SHP77 (cell line): ENCODE measurements around the gene ALDH1L1.

Source experiments
- DNase-seq, 2 experiments: peaks; one replicate each; lab custom pipeline; 2025; lab: John Stamatoyannopoulos, UW

ALDH1L1 gene

GRCh38 chr3:126119976-126120375 lies 60.4 kb downstream of the ALDH1L1 start:
- DNase-seq, result no peak

- no peak for DNase-seq
These were observed 61.2 kb downstream of the ALDH1L1 start for GRCh38 chr3:126119008-126119675.

- no peak for DNase-seq
These were observed 61.8 kb downstream of the ALDH1L1 start for GRCh38 chr3:126118591-126118990.

DNA sequence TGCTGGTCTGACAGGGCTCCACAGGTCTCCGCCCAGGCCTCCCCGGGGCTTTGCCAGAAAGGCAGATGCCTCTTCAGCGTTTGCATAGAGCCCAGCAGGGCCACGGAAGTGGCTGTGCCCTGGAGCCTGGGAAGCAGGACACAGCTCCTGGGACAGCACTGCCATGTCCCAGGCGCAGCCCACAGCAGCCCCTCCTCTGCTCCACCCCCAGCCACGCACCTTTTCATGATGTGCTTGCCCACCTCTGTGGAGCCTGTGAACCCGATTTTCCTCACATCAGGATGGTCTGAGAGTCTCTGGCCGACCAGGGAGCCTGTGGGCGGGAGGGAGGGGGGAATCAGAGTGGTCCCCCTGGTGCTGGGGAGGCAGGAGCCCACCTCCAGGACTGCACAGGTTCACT lies 62.6 kb downstream of the ALDH1L1 start:
- no peak for DNase-seq

- DNase-seq, result no peak
These were observed 63.2 kb downstream of the ALDH1L1 start for GRCh38 chr3:126117212-126117611.

DNA sequence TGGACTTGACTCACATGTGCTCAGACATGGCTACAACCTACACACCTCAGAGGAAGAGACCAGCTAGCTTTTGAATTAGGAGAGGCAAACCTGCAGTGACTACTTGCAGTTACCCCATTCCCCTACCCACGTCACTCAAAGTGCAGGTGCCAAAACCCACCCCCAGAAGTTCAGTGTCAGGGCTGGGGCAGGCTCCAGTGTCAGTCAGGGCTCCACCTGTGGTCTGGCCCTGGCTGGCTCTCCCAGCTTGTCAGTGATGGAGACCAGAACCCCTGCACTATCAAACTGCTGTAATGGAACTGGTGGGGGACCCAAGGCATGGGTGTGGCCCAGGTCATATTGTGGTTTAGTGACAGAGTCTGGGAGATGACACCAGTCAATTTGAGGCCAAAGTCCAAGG lies 63.9 kb downstream of the ALDH1L1 start:
- DNase-seq, result no peak

- DNase-seq, result no peak
These were observed 65.7 kb downstream of the ALDH1L1 start for GRCh38 chr3:126114443-126115386.

DNA sequence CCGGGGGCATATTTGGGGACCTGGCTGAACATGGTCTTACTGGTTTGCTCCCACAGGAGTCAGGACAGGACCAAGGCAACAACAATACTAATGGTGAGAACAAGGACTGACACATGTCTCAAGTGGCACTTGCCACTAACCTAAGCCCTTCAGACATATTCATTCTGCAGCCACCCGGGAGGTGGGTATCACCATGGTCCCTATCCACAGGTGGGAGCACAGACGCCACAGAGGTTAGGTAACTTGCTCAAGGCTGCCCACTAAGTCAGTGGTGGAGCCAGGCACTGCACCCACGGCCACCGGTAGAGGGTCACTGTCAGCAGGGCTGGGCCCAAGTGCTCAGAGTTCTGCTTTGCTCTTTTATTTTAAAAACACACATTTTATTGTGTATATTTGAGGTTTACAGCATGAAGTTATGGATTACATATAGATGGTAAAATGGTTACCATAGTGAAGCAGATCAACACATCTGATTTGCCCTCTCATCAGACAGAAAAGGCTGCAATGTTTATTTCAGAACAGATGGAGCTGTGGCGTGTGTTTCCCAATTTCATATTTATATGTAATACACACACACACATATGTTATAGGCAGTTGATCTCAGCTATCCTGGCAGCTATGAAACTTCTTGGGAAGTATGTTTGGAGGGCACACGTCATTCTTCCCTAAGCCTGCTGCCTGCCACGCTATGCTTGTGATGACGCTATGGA lies 66.5 kb downstream of the ALDH1L1 start:
- DNase-seq, result peak in 1 of 2 experiments; percentile 22

GRCh38 chr3:126113238-126113555 lies 67.2 kb downstream of the ALDH1L1 start:
- no peak for DNase-seq

DNA sequence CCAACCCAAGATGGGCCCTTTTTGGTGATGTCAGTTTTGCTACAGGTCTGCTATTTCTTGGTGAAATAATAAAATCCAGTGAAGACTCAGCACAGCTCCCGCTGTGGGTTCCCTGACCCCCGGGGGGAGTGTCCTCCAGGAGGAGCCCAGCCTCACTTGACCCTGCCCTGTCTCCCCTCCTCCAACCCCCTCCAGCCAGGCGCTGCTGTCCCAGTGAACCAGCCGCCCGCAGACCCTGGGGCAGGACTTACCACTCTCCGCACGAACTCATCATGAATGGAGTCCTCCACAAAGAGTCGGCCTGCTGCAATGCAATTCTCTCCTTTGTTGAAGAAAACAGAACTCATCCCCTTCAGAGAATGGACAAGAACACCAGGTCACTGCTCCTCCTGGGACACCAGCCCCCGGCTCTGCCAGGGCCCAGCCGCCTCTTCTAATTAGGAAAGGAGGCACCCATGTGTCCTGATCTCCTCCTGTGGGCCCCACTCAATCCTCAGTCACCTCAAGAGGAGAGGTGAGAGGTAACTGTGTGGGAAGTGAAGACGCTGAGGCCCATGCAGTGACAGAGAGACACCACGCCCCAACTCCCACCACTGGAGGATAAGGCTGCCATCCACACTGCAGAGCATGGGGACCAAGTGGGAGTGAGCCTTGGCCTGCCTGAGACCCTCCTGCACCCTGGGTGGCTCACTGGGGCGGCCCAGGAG lies 67.7 kb downstream of the ALDH1L1 start:
- DNase-seq, result no peak

GRCh38 chr3:126111566-126112475 lies 68.6 kb downstream of the ALDH1L1 start:
- DNase-seq, result no peak

DNA sequence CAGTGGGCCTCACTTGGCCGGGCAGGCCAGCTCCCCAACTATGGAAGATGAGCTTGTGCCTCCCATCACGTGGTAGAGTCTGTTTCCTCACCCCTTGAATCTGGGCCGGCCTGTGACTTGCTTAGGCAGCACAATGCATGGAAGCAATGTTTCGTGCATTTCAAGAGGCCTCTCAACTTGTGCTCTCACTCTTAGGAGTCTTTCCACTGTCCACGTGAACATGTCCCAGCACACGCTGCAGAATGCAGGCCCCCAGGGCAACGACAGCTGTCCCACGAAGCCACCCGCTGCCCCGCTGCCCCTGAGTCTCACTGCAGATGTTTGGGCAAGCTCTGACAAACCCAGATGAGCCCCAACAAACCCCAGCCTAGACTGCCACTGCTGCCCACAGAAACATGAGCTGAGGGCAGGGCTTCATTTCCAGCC lies 69.2 kb downstream of the ALDH1L1 start:
- no peak for DNase-seq

DNA sequence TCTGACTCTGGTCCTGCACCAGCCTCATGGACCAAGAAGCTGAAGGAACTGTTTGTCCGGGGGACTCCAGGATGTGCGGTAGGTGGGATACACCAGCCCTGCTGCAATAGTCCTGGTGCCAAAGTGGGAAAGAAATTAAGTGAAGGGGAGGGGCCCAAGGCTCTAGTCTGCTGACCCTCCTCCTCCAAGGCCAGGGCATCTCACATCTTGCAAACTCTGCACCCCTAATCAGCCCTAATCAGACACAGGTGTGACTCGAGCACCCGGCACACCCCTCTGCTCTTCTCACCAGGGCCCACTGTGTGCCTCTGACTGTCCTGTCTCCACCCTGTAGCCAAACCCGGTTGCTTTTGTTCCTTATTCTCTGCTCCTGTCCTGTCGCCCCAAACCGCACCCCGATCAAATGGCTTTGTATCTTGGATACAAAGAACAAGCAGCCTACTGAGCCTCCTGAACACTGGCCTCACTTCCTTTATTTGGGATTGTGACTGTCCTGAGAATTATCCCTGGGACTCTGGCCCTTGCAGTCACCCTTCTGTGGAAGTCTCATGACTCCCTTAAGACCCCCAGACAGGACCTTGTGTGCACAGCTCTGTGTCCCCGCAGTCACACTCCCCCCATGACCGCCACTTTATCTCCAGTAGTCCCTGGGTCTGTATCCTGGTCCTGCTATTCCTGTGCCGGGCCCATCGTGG lies 69.8 kb downstream of the ALDH1L1 start:
- DNase-seq, result no peak

- no peak for DNase-seq
These were observed 70.5 kb downstream of the ALDH1L1 start for GRCh38 chr3:126109880-126110235.

GRCh38 chr3:126109146-126109879 lies 71.1 kb downstream of the ALDH1L1 start:
- DNase-seq, result no peak

DNA sequence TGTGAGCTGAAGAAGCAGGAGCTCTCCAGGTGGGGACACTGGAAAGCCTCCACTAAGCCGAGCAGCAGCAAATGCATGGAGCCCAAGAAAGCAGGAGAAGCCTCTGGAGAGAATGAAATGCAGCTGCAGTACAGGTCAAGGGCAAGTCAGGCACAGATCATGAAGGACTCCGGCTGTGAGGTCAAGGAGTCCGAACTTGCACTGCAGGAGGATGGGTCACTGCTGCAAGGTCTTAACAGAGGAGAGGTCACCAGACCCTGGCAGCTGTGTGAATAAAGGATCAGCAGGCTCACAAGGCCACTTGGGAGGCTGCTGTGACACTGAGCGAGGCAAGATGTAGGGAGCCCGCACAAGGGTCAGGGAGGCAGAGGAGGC lies 71.7 kb downstream of the ALDH1L1 start:
- DNase-seq, result no peak

GRCh38 chr3:126107957-126108675 lies 72.3 kb downstream of the ALDH1L1 start:
- DNase-seq, result no peak

DNA sequence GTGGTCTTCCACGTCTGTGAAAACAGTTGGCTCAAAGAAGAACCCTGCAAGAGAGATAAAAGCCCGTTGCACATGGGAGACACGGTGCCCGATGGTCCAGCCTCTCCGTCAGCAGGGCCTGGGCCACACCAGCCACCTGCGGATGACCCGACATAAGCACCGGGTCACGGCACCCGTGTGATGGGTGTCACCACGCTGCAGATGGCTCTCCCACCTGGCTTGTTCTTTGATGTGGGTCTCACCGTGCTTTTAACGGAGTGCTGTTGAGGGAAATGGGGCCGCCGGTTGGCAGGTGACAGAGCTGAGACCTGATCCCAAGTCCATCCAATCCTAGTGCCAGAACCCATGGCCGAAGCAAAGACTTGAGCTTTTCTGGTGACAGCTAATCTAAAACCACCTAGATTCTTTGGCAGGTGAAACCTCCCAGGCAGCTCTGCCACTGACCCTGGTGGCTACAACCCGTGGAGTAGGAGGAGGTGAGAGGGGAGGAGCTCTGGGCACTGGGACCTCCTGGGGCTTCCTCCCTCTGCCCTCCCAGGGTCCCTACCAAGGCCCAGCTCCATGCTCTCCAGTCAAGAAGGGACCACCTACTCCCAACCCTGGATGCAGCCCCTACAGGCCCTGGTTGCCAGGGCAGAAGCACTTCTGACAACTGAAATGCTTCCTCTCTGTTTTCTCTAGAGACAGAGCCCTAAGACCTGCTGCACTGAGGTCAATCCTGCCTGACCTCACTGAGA lies 73.0 kb downstream of the ALDH1L1 start:
- no peak for DNase-seq
